Stimulated activated CD4-positive, alpha-beta T cell treated with anti-CD3 and anti-CD28 coated beads, TNF-alpha, amount 100 ng/mL, for 1 hour (primary cell): Measurements from ENCODE around the gene CELA2A.
A peak's percentile ranks its signal among the peaks of the same experiment; 100 is the strongest.
"Not testable (repeated sequence)": the region's sequence is repeated elsewhere in the genome, so short reads cannot be mapped to it uniquely, and the experiment has no call there.

Experiments used
- DNase-seq, 3 donors: peaks; one replicate each; pipeline ENCODE4 v3.0.0-alpha.2; 2020; ENCODE audit warnings: low read depth in 3 of 3, low spot score in 1 of 3

Gene CELA2A

GRCh38 chr1:15424981-15425380 lies 31.6 kb upstream of the CELA2A start:
- no peak for DNase-seq

- DNase-seq, result no peak
These were observed 31.0 kb upstream of the CELA2A start for GRCh38 chr1:15425521-15425920.

GRCh38 chr1:15425958-15426357 lies 30.6 kb upstream of the CELA2A start:
- no peak for DNase-seq

- DNase-seq, result no peak
These were observed 29.8 kb upstream of the CELA2A start for GRCh38 chr1:15426492-15427279.

- no peak for DNase-seq
These were observed 29.3 kb upstream of the CELA2A start for GRCh38 chr1:15427280-15427666.

DNA sequence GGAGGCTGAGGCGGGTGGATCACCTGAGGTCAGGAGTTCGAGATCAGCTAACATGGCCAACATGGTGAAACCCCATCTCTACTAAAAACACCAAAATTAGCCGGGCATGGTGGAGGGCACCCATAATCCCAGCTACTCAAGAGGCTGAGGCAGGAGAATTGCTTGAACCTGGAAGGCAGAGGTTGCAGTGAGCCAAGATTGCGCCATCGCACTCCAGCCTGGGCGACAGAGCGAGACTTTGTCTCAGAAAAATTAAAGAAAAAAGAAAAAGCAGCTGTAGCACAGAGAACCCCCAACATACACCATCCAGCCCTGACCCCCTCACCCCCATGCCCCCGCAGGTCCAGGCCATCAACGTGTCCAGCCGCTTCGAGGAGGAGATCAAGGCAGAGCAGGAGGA lies 28.3 kb upstream of the CELA2A start:
- DNase-seq, result not testable (repeated sequence)

DNA sequence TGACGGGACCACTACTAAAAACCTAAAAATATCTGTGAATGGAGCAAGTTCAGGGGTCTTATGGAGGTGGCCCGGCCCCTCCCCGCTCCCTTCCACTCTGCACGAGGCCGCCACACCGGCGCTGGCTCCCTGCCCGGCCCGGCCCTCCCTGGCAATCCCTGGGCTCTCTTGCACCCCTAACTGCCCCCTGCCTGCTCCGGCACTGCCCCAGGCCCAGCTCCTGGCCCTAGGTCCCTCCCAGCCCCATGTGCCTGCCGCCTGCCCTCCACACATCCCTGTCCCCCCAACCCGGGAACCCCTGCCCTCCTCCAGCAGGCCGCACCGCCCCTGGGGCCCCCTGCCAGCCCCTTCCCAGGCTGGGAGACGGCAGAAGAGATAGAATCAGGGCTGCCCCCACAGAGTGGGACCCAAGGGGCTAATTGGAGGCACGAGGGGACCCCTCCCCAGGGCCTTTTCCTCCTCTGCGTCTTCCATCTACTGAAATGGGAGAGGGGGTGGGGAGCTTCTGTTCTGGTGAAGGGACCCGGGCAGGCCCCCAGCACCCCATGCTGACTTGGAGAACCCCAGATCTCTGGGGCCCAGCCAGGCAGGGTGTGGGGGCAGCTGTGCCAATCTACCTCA lies 27.6 kb upstream of the CELA2A start:
- no peak for DNase-seq

DNA sequence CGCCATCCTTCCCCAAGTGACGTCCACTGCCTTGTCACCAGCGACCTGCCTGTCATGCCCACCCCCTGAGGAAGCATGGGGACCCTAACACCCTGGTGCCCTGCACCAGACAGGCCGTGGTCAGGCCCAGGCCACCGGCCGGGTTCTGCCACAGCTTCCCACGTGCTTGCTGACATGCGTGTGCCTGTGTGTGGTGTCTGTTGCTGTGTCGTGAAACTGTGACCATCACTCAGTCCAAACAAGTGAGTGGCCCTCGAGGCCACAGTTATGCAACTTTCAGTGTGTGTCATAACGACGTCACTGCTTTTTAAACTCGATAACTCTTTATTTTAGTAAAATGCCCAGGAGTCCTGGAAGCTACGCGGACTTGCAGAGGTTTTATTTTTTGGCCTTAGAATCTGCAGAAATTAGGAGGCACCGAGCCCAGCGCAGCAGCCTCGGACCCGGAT lies 26.8 kb upstream of the CELA2A start:
- DNase-seq, result no peak

DNA sequence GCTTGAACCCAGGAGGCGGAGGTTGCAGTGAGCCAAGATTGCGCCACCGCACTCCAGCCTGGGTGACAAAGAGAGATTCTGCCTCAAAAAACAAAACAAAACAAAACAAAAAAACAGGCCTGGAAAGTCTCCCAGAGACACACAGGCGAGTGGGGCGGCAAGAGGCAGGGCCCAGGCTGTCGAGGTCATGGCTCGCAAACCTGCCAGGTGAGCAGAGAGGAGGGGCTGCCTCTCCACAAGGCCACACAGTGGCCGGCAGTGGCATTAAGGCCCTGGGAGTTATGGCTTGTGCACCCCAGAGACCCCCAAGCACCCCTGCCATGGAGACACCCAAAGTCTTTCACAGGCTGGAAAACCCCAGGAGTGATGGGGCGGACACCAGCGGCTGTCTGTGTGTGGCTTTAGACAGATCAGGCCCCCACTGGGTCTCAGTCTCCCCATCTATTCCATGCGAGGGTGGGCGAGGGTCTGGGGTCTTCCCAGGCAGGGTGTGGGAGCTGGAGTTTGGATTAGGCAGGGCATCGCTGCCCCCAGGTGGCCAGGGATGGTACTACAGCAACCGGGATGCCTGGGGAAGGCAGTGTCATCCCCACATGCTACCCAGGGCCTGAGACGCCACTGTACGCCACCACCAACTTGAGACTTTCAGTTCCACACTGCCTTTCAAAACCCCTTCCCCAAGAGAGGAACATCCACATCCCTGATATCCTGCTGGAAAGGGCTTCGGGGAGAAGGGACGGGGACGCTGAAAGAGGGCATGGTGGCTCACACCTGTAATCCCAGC lies 25.6 kb upstream of the CELA2A start:
- peak; percentile 35 to 79 (median 51) for DNase-seq

GRCh38 chr1:15431571-15431948 lies 25.0 kb upstream of the CELA2A start:
- no peak for DNase-seq

GRCh38 chr1:15432324-15432723 lies 24.2 kb upstream of the CELA2A start:
- DNase-seq, result no peak

GRCh38 chr1:15433471-15433870 lies 23.1 kb upstream of the CELA2A start:
- no peak for DNase-seq

DNA sequence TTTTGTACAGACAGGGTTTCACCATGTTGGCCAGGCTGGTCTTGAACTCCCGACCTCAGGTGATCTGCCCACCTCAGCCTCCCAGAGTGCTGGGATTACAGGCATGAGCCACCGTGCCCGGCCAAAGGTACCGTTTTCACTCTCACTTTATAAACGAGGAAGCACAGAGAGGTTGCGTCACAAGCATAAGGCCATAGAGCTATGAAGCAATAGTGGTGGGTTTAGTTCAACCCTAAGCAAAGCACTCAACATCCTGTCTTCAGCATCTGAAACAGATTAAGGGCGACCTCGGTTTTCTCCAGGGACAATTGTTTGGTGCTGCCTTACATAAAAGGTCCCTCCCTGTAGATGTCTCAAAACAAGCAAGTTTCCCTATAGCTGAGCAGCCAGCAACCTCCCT lies 21.8 kb upstream of the CELA2A start:
- not testable (repeated sequence) for DNase-seq

DNA sequence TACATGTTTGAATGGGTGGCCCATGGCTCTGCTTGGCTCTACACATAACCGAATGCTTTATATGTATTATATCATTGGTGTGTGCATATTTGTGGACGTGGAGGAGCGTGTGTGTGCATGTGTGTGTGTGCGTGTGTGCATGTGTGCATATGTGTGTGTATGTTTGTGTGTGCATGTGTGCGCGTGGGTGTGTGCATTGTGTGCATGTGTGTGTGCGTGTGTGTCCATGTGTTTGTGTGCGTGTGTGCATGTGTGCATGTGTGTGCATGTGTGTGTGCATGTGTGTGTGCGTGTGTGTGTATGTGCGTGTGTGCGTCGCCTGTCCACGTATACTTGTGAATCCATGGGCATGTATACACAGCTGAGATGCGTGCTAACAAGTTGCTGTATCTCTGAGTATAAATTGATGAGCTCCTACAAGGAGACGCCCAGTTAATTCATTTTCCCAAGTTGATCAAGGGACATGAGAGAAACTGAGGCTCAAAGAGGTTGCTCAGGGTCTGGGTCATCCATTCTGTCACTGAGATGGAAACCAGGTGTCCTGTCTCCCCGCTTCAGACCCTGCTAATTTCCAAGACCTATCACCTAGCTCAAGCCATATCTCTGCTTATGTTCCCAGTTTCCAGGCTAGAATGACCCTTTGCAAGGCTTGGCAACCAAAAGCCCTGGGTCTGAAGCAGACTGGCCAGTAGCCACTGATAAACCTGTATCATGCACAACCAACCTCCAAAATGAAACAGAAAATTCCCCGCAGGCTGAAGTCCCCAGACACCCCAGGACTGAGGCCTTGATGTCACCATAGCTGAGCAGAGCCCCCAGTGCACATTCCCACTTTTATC lies 21.1 kb upstream of the CELA2A start:
- no peak for DNase-seq

DNA sequence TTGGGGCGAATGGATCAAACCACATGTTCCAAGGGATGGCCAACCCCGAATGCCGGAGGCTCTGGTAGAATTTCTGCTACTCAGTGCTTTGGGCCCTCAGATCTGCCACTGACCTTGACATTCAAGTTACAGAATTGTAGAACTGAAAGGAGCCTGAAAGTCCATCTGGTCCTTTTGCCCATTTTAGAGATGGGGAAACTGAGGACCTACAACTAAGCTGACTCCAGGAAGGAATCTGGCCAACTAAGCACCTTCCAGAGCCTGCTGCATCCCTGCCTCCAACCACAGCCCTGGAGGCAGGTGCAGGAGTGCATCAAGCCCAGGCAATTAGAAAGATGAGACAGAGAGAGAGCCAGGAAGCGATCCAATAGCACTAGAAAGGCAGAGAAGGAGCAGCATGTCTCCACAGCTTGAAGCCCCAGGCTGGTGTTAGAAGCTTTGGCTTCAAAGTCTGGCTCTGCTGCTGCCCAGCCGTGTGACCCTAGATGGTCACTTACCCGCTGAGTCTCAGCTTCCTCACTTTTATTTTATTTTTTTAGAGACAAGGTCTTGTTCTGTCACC lies 19.6 kb upstream of the CELA2A start:
- no peak for DNase-seq

GRCh38 chr1:15439325-15439724 lies 17.2 kb upstream of the CELA2A start:
- DNase-seq, result no peak

- DNase-seq, result no peak
These were observed 16.2 kb upstream of the CELA2A start for GRCh38 chr1:15440357-15440756.

DNA sequence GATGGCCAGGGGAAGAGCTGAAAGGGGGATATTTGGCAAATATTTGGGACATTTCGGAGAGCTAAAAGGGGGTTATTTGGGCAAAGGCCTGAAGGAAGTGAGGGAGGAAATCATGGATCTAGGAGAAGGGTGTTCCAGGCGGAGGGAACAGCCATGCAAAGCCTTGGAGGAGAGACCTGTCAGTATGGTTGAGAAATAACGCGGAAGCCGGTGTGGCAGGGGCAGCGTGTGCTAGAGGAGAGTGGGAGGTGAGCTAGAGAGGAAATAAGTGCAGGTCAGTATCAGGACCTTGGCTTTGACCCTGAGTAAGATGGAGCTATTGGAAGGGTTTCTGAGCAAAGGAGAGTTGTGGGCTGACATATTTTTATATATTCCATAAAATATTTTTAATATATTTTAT lies 15.3 kb upstream of the CELA2A start:
- no peak for DNase-seq

DNA sequence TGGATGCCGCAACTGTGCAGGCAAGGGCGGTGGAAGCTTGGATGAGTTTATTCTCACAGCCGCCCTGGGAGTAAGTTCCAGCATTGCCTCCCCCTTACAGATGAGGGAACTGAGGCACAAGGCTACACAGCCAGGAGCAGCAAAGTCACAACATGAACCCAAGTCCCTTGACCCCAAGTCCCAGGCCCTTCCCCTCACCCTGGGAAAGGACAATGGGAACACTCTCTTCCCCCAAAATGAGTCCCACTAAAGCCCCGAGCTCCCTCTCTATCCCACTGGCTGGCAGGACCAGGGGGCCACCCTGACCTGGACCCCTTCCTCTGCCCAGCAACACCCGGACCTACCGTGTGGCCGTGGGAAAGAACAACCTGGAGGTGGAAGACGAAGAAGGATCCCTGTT lies 14.4 kb upstream of the CELA2A start:
- DNase-seq, result no peak

DNA sequence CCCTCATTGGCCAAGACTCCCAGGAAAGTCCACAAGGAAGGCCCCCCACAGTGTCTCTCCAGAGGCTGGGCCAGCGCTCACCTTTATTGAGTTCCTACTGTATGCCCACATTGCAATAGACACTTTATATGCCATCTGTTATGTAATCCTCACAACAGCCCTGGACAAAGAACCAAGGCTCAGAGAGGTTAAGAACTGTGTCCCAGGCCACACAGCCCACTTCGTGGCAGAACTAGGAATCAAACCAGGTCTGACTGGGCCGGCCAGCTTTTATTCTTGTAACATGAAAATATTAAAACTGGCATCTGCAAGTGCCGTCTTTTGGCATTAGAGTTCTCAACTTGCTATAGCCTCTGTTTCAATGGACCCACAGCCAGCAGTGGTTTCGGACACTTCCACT lies 13.8 kb upstream of the CELA2A start:
- no peak for DNase-seq

- no peak for DNase-seq
These were observed 13.3 kb upstream of the CELA2A start for GRCh38 chr1:15443281-15443680.
